GM12801 (cell line): ENCODE results near the gene ALB.

Experiments
- CTCF ChIP-seq: IDR thresholded peaks from one replicate; pipeline ENCODE4 v1.5.1; 2011; ENCODE audit warnings: control low read depth; ENCODE audit not compliant: insufficient read length; ENCODE audit errors: extremely low read depth

The ALB gene

GRCh38 chr4:73387552-73387951, 16.5 kb upstream of the ALB start:
- no peak for TF ChIP-seq CTCF

GRCh38 chr4:73388887-73389286, 15.2 kb upstream of the ALB start:
- TF ChIP-seq CTCF: no peak

GRCh38 chr4:73391774-73392173, 12.3 kb upstream of the ALB start:
- TF ChIP-seq CTCF: no peak

GRCh38 chr4:73392936-73393335, 11.2 kb upstream of the ALB start:
- no peak for TF ChIP-seq CTCF

GRCh38 chr4:73396304-73396703, 7.8 kb upstream of the ALB start:
- TF ChIP-seq CTCF: no peak

GRCh38 chr4:73396993-73397972, 6.8 kb upstream of the ALB start:
- no peak for TF ChIP-seq CTCF

- TF ChIP-seq CTCF: no peak
These were observed 2.7 kb upstream of the ALB start for GRCh38 chr4:73401412-73401811.
